NB4 (cell line): Measurements from ENCODE around the gene TMPRSS13.
A peak's percentile ranks its signal among the peaks of the same experiment; 100 is the strongest.

ENCODE experiments used
- DNase-seq: peaks from one replicate; pipeline ENCODE4 v3.0.0; 2010; ENCODE audit warnings: low read depth
- H3K4me3 ChIP-seq: one replicate; pipeline ENCODE4 v1.5.1; 2011; ENCODE audit warnings: mild to moderate bottlenecking, low read depth, low read length, moderate library complexity
- MYC ChIP-seq: IDR thresholded peaks from 2 replicates; pipeline ENCODE4 v1.6.1; 2011; ENCODE audit warnings: low read depth, low read length
- POLR2A ChIP-seq: IDR thresholded peaks from 2 replicates; pipeline ENCODE4 v1.6.1; 2011; ENCODE audit warnings: mild to moderate bottlenecking; ENCODE audit not compliant: insufficient read length; ENCODE audit errors: extremely low read depth
- TF ChIP-seq, protein P1 (sequence below): IDR thresholded peaks from 2 replicates; pipeline ENCODE4 v1.6.1; 2011; ENCODE audit warnings: low read depth, low read length
- TF ChIP-seq, protein P2 (sequence below): IDR thresholded peaks from one replicate; pipeline ENCODE4 v1.5.1; 2012; ENCODE audit warnings: low read depth, low read length

Gene TMPRSS13

DNA sequence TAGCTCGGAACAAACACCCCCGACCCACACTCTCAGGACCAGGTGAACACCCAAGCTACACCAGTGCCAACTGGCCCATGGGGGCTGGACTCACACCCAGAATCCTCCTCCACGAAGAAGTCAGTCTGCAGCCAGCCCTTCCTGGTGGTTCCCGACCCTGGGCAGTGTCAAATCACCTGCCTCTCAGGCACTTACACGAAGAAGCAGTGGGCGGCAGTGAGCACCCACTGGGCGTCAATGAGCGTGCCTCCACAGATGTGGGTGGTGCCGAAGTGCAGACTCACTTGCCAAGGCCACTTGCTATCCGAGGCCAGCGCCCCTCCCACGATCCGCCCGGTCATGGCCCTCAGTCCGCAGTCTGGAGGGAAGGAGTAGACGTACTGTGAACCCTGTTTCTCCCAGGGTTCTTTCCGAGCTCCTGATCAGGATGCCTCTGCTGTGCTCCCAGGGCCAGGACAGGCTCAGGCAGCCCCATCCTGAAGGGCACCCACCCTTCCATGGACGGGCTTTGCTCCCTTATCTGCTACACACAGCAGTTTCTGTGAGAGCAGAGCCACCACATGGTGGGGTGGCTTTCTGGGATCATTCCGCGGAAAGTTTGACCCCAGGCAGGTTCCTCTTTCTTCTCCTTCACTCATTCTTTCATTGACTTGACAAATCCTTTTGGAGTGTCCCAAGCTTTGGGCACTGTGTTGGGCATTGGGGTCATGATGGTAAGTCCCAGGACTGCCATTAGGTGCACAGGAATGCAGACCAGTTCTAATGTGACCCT, 19.4 kb downstream of the TMPRSS13 start:
- TF ChIP-seq, protein P1, sequence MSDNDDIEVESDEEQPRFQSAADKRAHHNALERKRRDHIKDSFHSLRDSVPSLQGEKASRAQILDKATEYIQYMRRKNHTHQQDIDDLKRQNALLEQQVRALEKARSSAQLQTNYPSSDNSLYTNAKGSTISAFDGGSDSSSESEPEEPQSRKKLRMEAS, result no peak
- TF ChIP-seq MYC (no peak), POLR2A (no peak)
- TF ChIP-seq, protein P2, sequence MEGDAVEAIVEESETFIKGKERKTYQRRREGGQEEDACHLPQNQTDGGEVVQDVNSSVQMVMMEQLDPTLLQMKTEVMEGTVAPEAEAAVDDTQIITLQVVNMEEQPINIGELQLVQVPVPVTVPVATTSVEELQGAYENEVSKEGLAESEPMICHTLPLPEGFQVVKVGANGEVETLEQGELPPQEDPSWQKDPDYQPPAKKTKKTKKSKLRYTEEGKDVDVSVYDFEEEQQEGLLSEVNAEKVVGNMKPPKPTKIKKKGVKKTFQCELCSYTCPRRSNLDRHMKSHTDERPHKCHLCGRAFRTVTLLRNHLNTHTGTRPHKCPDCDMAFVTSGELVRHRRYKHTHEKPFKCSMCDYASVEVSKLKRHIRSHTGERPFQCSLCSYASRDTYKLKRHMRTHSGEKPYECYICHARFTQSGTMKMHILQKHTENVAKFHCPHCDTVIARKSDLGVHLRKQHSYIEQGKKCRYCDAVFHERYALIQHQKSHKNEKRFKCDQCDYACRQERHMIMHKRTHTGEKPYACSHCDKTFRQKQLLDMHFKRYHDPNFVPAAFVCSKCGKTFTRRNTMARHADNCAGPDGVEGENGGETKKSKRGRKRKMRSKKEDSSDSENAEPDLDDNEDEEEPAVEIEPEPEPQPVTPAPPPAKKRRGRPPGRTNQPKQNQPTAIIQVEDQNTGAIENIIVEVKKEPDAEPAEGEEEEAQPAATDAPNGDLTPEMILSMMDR, result no peak
- DNase-seq, result no peak

DNA sequence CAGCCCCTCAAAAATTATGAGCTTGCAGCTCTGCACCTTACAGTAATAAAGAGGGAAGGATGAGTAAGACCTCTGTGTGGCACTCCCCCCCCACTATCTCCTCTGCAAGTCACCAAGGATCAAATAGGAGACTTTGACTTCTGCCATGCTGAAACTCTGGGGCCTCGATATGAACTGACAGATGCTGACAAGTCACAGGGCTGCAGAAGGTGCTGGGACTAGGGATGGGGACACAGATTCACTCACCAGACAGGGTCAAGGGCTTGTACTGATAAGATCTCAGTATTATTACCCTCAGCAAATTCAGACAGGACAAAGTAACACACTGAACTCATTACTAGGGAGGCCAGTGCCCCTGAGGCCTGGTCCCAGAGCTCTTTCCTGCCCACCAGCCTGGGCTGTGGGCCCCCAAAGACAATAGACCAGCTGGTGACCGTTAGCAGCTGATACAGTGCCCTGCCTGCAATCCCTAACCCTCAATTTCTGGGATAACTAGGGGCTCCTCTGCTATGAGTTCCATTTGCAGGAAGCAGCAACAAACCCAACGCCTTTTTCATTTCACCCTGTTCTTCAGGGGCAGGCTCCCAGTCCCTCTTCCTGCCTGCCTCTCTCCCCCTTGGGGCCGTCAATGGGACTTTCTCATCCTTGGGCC, 20.1 kb downstream of the TMPRSS13 start:
- H3K4me3 ChIP-seq, result no peak overlapping the region
- DNase-seq, result peak; percentile 31
- TF ChIP-seq MYC, result no peak
- TF ChIP-seq, protein P1, result no peak
- TF ChIP-seq POLR2A, result no peak
- TF ChIP-seq, protein P2, result no peak

More for the DNA sequence above, 19.4 kb downstream of the TMPRSS13 start:
- no peak overlapping the region for H3K4me3 ChIP-seq

DNA sequence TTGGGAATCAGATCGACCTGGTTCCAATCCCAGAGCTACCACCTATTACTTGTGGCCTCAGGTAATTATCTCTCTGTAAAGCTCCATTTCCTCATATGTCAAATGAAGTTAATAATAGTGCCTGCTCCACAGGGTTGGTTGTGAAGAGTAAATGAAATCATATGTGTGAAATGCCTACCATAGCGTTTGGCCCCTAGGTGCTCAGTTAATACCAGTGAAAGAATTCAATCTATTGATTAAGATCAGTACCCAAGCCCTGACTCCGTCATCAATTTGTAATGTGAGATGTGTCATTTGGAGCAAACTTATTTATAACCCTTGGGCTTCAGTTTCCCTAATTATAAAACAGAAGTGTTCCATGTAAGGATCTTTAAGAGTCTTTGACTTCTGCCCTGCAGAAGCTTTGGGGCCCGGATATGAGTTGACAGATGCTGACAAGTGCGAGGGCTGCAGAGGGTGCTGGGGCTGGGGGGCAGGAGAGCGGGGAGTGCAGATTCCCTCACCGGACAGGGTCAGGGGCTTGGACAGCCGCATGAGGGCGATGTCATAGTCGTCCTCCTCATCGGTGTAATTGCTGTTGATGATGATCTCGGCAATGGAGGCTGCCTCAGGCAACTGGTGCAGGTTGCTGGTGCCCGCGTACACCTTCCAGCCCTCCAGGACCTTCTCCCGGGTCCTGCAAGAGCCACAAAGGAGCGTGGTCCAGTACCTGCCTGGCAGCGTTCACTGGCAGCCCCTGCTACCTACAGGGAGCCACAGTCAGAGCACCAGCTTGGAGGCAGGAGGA, 20.9 kb downstream of the TMPRSS13 start:
- H3K4me3 ChIP-seq, result no peak overlapping the region
- DNase-seq, result no peak
- TF ChIP-seq, protein P1, result no peak
- TF ChIP-seq, protein P2, result no peak
- TF ChIP-seq POLR2A (no peak), MYC (no peak)

DNA sequence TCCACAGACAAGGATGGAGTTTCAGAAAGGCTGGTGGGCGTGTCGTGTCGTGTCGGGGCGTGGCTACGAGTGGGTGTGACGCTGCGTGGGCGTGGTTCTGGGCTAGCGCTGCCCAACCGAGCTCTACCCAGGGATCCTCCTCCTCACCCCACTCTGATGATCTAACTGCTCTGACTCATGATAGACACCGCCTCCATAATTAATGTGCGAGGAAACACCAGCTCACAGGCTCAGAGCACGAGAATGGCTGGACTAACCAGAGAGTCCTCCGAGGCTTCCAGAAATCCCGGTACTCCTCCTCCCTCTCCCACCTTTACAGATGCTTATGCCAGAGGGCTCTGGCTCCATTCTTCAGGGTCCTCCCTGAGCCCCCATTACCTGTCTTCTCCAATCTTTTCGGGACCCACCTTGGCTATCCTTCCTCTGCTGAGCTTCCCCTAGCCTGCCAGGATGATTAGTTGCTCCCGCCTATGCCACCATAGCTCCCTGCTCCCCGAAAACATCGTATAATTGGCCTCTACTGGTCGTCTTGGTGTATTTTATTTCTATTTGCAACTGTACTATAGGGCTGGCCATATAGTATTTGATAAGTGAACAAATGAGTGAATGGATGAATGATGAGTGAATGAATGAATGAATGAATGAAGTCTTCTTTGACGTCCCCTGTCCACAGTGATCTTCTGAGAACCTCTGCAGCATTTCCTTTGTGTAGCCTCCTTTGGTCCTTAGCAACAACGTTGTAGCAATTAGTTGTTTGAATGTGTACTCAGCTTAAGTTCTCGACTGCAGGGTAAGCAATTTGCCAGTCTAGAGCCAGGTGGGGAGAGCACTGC, 21.7 kb downstream of the TMPRSS13 start:
- TF ChIP-seq, protein P2, result no peak
- peak; percentile 52 for TF ChIP-seq POLR2A
- TF ChIP-seq, protein P1, result no peak
- TF ChIP-seq MYC, result no peak; the same call in 1 of the 2 replicates
- DNase-seq, result peak; percentile 93
- peak overlapping the region; percentile 29 for H3K4me3 ChIP-seq

DNA sequence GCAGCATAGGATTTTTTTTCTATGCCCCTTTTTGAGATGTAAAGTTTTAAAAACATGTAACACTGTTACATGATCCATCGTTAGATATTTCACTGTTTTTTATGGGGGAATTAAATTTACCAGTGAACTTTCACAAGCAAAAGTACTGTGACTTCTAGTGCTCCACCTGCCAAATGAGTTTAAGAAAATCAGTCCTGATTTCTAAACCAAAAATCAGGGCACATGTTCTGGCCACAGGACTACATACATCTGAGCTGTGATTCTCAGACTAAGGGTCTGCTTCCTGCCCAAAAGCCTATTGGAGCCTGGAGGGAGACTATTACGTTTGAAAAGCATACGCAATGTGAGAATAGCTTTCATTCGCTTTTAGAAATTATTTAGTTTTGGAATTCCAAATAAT, 22.5 kb downstream of the TMPRSS13 start:
- H3K4me3 ChIP-seq, result no peak overlapping the region
- no peak for TF ChIP-seq POLR2A
- DNase-seq, result no peak
